PFSK-1 (cell line): ENCODE results near the gene SCUBE1.

Experiments used
- REST ChIP-seq, 2 experiments: IDR thresholded peaks; 2 replicates each; pipeline versions ENCODE4 v1.6.1 to v1.8.0; 2011 to 2012; ENCODE audit warnings: low read depth in 2 of 2, low read length in 2 of 2, control low read depth in 1 of 2, inconsistent platforms in 1 of 2, mild to moderate bottlenecking in 1 of 2, moderate library complexity in 1 of 2; ENCODE audit not compliant: insufficient read depth in 1 of 2
- SIN3A ChIP-seq: IDR thresholded peaks from 2 replicates; pipeline ENCODE4 v1.6.1; 2012; ENCODE audit warnings: mild to moderate bottlenecking, low read length, moderate library complexity, borderline replicate concordance; ENCODE audit not compliant: insufficient read depth
- TAF1 ChIP-seq: IDR thresholded peaks from 2 replicates; pipeline ENCODE4 v1.6.1; 2012; ENCODE audit warnings: low read length, control low read depth, borderline replicate concordance; ENCODE audit not compliant: insufficient read depth

- TF ChIP-seq REST (IDR thresholded peaks at IDR 0.05; ENCODE audit: insufficient read depth in 1 of 2, low read depth in 2 of 2, low read length in 2 of 2) (no peak), SIN3A (no peak), TAF1 (no peak)
Observed at GRCh38 chr22:43325176-43325575, 18.0 kb downstream of the SCUBE1 start.
